LNCaP clone FGC (cell line): ENCODE data around the gene ITGA1.
A peak's percentile ranks its signal among the peaks of the same experiment; 100 is the strongest.
"Not testable (repeated sequence)": the region's sequence is repeated elsewhere in the genome, so short reads cannot be mapped to it uniquely, and the experiment has no call there.

ENCODE experiments used
- DNase-seq: peaks from one replicate; pipeline ENCODE4 v3.0.0-alpha.2; 2011; ENCODE audit warnings: low read depth
- H3K4me3 ChIP-seq: 2 replicates; pipeline ENCODE4 v1.5.1; 2011; ENCODE audit warnings: mild to moderate bottlenecking, low read depth, low read length, control low read depth
- CTCF ChIP-seq: IDR thresholded peaks from 2 replicates; pipeline ENCODE4 v1.5.1; 2012; ENCODE audit warnings: mild to moderate bottlenecking; ENCODE audit not compliant: control insufficient read depth, insufficient read depth; ENCODE audit errors: extremely low read depth

ITGA1 gene

GRCh38 chr5:52811067-52811749 is 23.5 kb downstream of the ITGA1 start:
- DNase-seq, result no peak
- H3K4me3 ChIP-seq, result no peak overlapping the region
- no peak for TF ChIP-seq CTCF

GRCh38 chr5:52814352-52815148 is 26.8 kb downstream of the ITGA1 start:
- H3K4me3 ChIP-seq, result no peak overlapping the region
- DNase-seq, result no peak
- TF ChIP-seq CTCF, result no peak

- H3K4me3 ChIP-seq, result no peak overlapping the region
- peak; percentile 71 for DNase-seq
- no peak for TF ChIP-seq CTCF
Observed at GRCh38 chr5:52817818-52818217, 30.1 kb downstream of the ITGA1 start.

DNA sequence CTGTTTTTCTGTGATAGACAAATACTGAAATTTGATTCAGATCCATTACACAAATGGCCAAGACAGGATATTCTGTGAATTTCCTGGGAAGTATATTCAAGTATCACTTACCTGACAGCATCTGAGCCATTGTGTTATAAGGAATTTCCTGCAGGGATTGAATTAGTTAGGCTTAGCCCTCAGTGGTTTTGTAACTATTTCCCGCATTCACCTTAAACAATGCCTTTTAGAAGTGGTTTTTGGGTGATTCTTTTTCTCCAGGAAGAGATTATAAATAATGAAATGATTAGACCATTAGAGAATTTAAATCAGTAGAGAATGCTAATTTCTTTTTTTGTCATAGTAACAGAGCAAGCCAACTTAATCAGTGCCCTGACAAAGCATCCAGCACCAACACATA is 30.6 kb downstream of the ITGA1 start:
- DNase-seq, result no peak
- no peak for TF ChIP-seq CTCF
- H3K4me3 ChIP-seq, result no peak overlapping the region

- not testable (repeated sequence) for H3K4me3 ChIP-seq, DNase-seq
Observed at GRCh38 chr5:52818807-52819206, 31.1 kb downstream of the ITGA1 start.

DNA sequence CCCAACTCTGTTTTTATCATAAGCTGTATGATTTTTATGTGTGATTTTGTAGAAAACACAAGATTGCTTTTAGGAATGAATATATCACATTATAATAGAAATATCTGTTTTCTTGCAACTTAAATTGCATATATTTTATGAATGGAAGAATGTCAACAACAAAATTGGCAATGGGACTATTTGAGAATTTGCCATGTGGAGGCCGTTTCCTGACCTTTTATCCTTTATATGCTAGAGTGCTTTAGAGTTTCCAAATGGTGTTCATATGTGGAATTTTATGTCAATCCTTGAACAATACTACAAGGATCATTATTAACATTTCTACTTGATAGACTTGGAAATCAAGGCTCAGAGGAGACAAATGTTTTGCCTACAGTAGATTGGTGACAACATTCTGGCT is 34.2 kb downstream of the ITGA1 start:
- no peak for TF ChIP-seq CTCF
- no peak for DNase-seq
- no peak overlapping the region for H3K4me3 ChIP-seq

- no peak overlapping the region for H3K4me3 ChIP-seq
- DNase-seq, result no peak
- no peak for TF ChIP-seq CTCF
Observed at GRCh38 chr5:52822437-52822836, 34.7 kb downstream of the ITGA1 start.
